Hepatocyte (in vitro differentiated cells): ENCODE data around the gene DUSP6. TPM values are rescaled to one million over a fixed set of nuclear protein-coding genes. Genes with fewer than 3 reads are reported as not detected.

Source experiments
- DNase-seq: peaks from one replicate; pipeline ENCODE4 v3.0.0-alpha.2; 2016; ENCODE audit warnings: low spot score
- H2AFZ ChIP-seq: fragments of 200-600 bp; sonication (generic); 2 replicates; pipeline ENCODE4 v1.6.0; 2016; ENCODE audit warnings: antibody characterized with exemption, mild to moderate bottlenecking
- H3K27ac ChIP-seq: fragments of 200-600 bp; sonication (generic); 2 replicates; pipeline ENCODE4 v1.5.1; 2016; ENCODE audit warnings: mild to moderate bottlenecking
- H3K27me3 ChIP-seq: fragments of 200-600 bp; sonication (generic); 2 replicates; pipeline ENCODE4 v1.6.1; 2016
- H3K36me3 ChIP-seq: fragments of 200-600 bp; sonication (generic); replicated peaks from 2 replicates; pipeline ENCODE4 v1.5.1; 2016; ENCODE audit warnings: low read depth; ENCODE audit not compliant: insufficient read depth
- H3K4me1 ChIP-seq: fragments of 200-600 bp; sonication (generic); 2 replicates; pipeline ENCODE4 v1.5.1; 2016; ENCODE audit warnings: mild to moderate bottlenecking, moderate library complexity; ENCODE audit not compliant: insufficient read depth
- H3K4me2 ChIP-seq: fragments of 200-600 bp; sonication (generic); 2 replicates; pipeline ENCODE4 v1.6.0; 2016
- H3K4me3 ChIP-seq: fragments of 200-600 bp; sonication (generic); 2 replicates; pipeline ENCODE4 v1.5.1; 2016; ENCODE audit warnings: mild to moderate bottlenecking
- H3K79me2 ChIP-seq: fragments of 200-600 bp; sonication (generic); 2 replicates; pipeline ENCODE4 v1.6.0; 2017; ENCODE audit warnings: mild to moderate bottlenecking
- H3K9me2 ChIP-seq: fragments of 200-600 bp; sonication (generic); replicated peaks from 2 replicates; pipeline ENCODE4 v1.6.0; 2017; ENCODE audit warnings: mild to moderate bottlenecking; ENCODE audit not compliant: insufficient read depth
- H3K9me3 ChIP-seq: fragments of 200-600 bp; sonication (generic); 2 replicates; pipeline ENCODE4 v1.5.1; 2016; ENCODE audit warnings: low read depth, mild to moderate bottlenecking
- H4K20me1 ChIP-seq: fragments of 200-600 bp; sonication (generic); 2 replicates; pipeline ENCODE4 v1.6.0; 2016; ENCODE audit warnings: mild to moderate bottlenecking; ENCODE audit not compliant: insufficient read depth, poor library complexity, severe bottlenecking
- CTCF ChIP-seq: fragments of 200-600 bp; sonication (generic); IDR thresholded peaks from 2 replicates; pipeline ENCODE4 v1.5.1; 2016; ENCODE audit warnings: antibody characterized with exemption, mild to moderate bottlenecking; ENCODE audit not compliant: poor library complexity
- EZH2 ChIP-seq: fragments of 200-600 bp; sonication (generic); IDR thresholded peaks from 2 replicates; pipeline ENCODE4 v1.6.1; 2016; ENCODE audit warnings: antibody characterized with exemption, mild to moderate bottlenecking, borderline replicate concordance
- EZH2phosphoT487 ChIP-seq: fragments of 200-600 bp; sonication (generic); IDR thresholded peaks from one replicate; pipeline ENCODE4 v1.6.1; 2018; ENCODE audit warnings: antibody characterized with exemption, mild to moderate bottlenecking, low read depth, moderate library complexity; ENCODE audit not compliant: unreplicated experiment, severe bottlenecking
- WGBS: methylation state at CpG from one replicate; pipeline ENCODE4 v1.1.6; 2016; ENCODE audit warnings: low lambda C conversion rate; ENCODE audit errors: missing lambda C conversion rate; 5-methylcytosine and 5-hydroxymethylcytosine counted together
- polyA plus RNA-seq: library from polyadenylated mRNA; unstranded; fragments of >200 nt; fragmentation: Nextera tagmentation; extraction: Ambion mirVana; gene quantifications from 2 replicates; pipeline ENCODE4 v1.2.1, GENCODE V29; 2016
- total RNA-seq: library from RNA; depleted of rRNA; stranded (reverse); fragments of >200 nt; gene quantifications from 2 replicates; pipeline ENCODE4 v1.2.3, GENCODE V29; 2014

The DUSP6 gene
- total and polyA plus RNA-seq, 2 experiments from 2014 or later = 51.8 to 52.5 TPM

GRCh38 chr12:89395712-89396111 is 43.4 kb upstream of the DUSP6 start:
- Histone ChIP-seq H2AFZ (no peak overlapping the region), H3K9me2 (no peaks in the 10 kb centered on the region), H3K9me3 (no peaks in the 10 kb centered on the region), H3K79me2 (no peaks in the 10 kb centered on the region), H3K36me3 (no peaks in the 10 kb centered on the region), H3K4me3 (no peak overlapping the region), H3K27ac (no peak overlapping the region), H3K4me2 (no peak overlapping the region), H3K4me1 (peaks cover 8% of the 10 kb centered on the region), H3K27me3 (no peaks in the 10 kb centered on the region), H4K20me1 (no peaks in the 10 kb centered on the region)
- TF ChIP-seq EZH2phosphoT487 (no peak), EZH2 (no peak), CTCF (no peak)
- 52% methylated on average over 4 of the region's 4 CpGs for WGBS
- no peak for DNase-seq

GRCh38 chr12:89393551-89394121 is 41.3 kb upstream of the DUSP6 start:
- Histone ChIP-seq H3K27ac (no peak overlapping the region), H3K4me3 (no peak overlapping the region), H3K36me3 (no peaks in the 10 kb centered on the region), H3K9me2 (no peaks in the 10 kb centered on the region), H4K20me1 (no peaks in the 10 kb centered on the region), H3K27me3 (no peaks in the 10 kb centered on the region), H3K9me3 (no peaks in the 10 kb centered on the region), H3K4me1 (peaks cover 20% of the 10 kb centered on the region), H2AFZ (no peak overlapping the region), H3K4me2 (peak overlapping the region; percentile 18), H3K79me2 (no peaks in the 10 kb centered on the region)
- no peak for DNase-seq
- TF ChIP-seq EZH2 = no peak
- no peak for TF ChIP-seq EZH2phosphoT487
- TF ChIP-seq CTCF = no peak
- 51% methylated on average over 3 of the region's 3 CpGs for WGBS

GRCh38 chr12:89392391-89392790 is 40.1 kb upstream of the DUSP6 start:
- Histone ChIP-seq H3K4me1 (peaks cover 20% of the 10 kb centered on the region), H3K36me3 (no peaks in the 10 kb centered on the region), H3K9me2 (no peaks in the 10 kb centered on the region), H3K4me3 (no peak overlapping the region), H3K4me2 (no peak overlapping the region), H3K9me3 (no peaks in the 10 kb centered on the region), H4K20me1 (no peaks in the 10 kb centered on the region), H2AFZ (no peak overlapping the region), H3K79me2 (no peaks in the 10 kb centered on the region), H3K27me3 (no peaks in the 10 kb centered on the region), H3K27ac (no peak overlapping the region)
- 93% methylated on average over 3 of the region's 3 CpGs for WGBS
- DNase-seq = no peak
- TF ChIP-seq EZH2phosphoT487 (no peak), CTCF (no peak), EZH2 (no peak)
